ENCODE results near the gene DLG2.

The DLG2 gene

DNA sequence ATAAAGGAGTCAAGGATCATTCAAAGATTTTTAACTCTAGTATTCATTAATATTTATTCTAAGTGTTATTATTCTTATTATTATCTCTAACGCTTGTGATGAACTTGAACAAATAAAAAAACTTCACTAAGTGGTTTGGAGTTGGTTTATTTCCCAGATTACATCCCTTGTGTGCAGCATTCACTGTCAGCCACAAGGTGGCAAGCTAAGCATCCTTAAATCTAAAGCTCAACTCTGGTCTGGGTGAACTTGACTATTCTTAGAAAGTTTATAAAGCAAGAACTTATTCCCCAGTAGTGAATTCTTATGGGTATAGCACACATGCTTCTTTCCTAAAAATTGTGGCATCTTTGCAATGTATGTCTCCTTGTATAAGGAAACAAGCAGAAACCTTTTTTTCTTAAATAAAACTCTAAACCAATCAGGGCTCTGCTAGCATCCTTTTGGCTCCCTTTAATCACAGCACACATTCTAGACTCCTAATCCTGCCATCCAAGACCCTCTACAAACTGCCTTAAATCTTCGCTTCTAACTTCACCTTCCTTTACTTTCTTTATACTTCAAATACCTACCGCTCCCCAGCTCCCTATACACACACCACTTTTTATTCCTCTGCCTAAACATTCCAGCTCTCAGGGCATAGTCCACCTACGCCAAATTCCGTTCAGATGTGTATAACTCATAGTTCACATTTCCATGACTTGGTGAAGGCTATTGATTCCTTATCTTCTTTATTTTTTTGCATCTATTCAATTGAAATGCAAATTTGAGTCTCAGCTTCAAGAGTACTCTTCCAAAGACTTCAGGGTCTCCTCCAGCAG is 1068.8 kb downstream of the DLG2 start:
- DNase-seq (ENCODE audit: low read depth), result peak; percentile 36

DNA sequence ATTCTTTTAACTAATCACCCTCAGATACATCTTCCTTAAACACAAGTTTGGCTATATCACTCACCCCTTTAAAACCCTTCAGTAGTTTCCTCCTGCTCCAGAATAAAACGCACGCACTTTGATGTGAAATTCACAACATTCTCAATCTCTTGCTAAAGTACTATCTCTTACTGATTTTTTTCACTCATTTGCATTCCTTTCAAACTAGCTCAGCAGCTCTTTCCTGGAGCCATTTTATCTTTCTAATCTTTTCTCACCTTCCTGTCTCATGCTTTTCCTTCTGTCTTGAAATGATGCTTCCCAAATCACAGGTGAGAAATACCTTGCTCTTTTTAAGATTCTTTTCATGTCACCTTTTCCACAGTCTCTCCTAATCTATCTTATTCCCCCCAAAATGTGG is 1074.4 kb downstream of the DLG2 start:
- no peak for DNase-seq (ENCODE audit: low read depth)

DNA sequence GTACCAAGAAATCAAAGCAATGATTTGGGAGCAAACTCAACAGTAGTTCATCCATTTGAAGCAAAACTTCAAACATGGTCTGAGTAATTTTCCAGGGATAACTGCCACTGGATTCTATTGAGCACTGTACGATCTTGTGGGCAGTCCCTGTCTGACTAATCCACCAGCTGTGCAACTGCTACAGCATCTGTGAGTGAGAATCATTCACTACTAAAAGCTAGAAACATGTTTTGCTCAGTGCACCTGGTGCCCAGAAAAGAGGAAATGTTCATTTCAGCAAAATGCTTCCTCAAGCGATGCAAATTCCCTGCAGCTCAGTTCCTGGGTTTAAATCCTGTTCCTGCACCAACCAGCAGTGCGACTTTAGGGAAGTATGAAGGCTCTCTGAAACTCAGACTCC is 1077.9 kb downstream of the DLG2 start:
- no peak for DNase-seq (ENCODE audit: low read depth)

DNA sequence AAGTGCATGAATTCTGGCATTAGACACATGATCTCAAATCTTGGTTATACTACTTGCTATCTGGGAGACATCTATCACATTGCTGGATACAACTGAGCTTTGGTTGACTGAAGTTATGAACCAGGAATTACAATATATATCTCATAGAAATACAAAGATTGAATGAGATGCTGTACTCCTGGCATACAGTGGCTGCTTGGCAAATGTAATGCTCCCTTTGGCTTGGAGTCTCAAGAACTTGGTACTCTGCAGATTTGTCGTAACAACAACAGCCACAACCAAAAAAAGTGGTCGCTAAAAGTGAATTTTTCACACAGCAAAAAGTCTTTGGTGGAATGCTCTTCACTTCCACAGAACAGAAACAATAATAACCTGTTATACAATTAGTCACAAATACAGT is 1082.6 kb downstream of the DLG2 start:
- no peak for DNase-seq (ENCODE audit: low read depth)

DNA sequence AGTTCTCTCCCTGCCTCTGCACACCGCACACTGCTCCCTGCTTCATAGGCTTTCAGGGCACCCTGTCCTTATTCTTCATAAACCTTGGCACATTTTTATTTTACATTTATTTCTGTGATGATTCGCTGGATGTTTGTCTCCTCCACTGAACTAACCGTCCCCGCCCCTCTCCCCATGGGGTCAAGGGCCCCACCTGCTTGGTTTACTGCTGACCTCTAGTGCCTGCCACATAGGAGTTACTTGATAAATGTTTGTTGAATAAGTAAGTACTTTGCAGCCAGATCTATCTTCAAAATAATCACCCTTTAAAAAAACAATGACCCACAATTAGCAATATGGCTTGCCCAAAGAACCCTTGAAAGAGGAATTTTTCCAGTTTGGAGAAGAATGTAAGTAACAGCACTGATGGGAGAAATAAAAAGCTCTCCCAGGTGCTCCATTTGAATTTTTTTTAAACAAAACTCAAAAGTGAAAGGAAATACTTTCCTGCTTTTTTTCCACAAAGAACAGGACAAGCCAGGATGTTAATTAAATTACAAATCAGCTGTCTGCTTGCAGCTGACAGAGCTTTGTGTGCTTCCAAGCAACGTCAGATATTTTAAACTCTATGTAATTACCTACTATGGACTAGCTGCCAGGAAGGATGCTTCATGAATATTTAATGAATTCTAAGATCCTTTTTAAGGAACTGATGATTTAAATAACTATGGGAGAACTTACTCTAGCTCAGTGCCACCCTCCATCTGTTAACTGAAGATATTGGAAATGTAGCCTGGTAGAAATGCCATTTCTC is 1083.6 kb downstream of the DLG2 start:
- DNase-seq (ENCODE audit: low read depth), result no peak

DNA sequence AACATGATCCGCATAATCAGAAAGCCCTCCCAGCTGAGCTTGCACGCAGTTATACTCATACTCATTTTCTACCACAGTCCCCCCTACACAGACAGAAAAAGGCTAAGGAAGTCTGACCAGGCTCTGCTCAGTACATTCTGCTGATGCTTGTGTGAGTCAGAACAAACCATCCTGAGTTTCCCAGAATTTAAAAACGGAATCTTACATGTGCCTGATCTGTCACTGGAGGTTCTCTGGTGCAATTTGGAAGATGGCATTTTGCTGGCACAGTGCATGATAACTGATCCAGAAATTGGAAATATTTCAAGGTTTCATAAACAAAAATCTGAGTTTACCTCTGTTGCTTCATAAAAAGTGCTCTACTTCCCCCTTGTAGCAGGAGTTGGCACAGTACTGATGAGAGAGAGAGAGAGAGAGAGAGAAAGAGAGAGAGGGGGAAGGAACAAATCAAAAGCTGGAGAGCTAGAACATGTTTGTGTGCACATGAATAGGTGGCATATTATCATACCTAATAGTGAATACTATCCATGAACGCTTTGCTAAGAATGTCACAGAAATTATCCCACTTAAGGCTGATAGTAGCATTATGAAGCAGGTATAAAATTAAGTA is 1085.3 kb downstream of the DLG2 start:
- no peak for DNase-seq (ENCODE audit: low read depth)

DNA sequence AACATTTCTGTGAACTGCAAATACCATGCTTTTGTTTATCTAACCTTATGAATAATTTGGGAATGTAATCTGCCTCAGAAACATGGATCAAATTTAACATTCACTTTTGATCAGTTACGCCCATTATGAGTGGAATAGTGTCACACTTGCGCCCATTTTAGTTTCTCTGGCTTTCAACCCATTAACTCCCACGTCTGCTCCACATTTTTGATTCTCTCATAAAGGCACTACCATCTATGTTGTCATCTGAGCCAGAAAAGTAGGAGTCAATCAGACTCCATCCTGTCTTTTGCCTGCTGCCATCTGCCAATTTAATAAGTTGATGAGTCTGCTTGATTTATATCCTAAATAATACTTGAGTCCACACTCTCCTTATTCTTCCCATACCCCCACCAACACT is 1090.7 kb downstream of the DLG2 start:
- DNase-seq (ENCODE audit: low read depth), result no peak

DNA sequence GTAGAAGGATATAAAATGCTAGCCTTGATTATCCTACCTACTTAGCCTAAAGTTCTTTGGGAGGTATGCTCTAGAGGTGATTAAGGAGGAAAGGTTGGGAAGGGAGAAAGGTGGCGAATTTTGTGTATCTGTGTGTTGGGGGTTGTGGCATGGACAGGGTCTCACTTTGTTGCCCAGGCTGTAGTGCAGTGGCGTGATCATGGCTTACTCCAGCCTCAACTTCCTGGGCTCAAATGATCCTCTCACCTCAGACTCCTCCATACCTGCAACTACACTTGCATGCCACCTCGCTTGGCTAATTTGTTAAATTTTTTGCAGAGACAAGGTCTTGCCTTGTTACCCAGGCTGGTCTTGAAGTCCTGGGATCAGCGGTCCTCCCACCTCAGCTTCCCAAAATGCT is 1094.8 kb downstream of the DLG2 start:
- no peak for DNase-seq (ENCODE audit: low read depth)

DNA sequence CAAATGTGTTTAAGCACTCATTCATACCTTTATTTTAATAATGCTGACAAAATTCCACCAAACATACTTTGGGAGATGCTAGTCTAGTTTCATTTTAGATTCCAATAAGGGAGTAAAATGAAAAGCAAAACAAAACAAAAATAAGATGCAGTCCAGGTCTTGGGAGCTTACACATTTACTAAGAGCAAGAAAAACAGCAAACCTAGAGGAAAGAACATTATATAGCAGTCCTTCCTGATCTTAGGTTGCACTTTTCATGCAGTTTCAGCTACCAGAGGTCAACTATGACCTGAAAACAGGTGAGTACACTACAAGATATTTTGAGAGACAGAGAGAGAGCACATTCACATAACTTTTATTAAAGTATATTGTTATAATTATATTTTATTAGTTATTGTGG is 1100.9 kb downstream of the DLG2 start:
- no peak for DNase-seq (ENCODE audit: low read depth)

DNA sequence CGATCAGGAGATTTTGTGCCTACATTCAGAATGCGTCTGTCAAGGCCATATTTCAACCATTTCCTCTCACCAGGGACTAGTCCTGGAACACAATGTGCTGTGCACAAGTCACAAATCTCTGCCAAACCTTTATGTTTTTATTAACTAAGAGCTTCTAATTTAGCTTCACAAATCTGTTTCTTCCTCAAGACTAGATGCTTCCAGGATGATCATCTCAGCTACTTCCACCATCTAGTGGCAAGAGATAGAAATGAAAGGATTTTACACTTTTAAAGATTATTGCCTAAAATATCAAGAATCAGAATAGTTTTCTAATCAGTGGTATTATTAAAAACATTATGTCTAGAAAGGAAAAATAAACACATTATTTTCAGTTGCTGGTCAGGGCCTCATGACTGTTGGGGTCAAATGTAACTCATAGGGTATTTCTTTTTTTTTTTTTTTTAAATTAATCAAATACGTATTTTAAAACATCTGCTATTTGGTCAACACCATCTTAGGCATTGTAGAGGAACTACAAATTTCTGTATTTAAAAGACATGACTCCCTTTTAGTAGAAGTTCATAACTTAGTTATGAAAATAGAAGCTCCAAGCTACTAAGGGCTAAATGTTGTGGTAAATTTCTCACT is 1102.6 kb downstream of the DLG2 start:
- no peak for DNase-seq (ENCODE audit: low read depth)

DNA sequence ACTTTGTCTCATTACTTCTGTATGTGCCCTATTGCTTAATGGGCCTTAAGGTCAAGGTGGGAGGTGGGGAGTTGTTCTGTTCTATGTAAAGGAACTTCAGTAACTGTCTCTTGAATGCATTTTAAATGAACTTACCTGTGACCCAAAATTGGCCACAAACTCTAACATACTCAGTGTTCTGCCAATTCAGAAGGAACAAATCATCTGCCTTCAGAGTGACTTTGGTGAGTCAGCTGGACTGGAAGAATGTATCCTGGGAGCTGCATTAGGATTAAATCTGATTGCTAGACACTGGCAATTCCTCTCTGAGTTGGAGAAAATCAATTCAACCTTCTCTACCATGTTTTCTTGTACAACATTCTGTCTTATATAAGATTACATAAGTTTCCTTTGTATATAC is 1104.8 kb downstream of the DLG2 start:
- no peak for DNase-seq (ENCODE audit: low read depth)

DNA sequence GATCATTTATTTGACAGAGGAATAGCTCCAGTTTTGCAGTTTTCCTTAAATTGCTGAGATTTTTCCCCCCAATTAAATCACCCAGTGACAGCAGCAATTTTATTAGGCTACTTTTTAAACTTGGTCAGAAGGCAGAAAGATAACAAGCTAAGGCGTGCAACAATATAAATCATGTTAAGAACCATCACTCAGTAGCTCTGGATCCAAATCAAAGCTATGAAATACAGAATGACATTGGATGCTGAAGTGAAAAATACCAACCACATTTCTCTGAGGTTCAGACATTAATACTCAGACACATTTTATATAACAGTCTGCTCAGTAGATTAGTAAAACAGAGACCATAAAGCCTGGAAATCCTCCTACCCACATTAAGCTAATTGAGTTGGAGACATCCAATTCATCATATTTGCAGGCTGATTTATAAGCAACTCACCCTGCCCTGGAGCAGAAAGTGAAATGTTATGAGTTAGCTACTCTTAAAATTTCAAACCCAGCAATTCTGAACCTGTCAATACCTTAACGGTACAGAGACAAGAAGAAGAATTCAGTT is 1108.4 kb downstream of the DLG2 start:
- DNase-seq (ENCODE audit: low read depth), result no peak

DNA sequence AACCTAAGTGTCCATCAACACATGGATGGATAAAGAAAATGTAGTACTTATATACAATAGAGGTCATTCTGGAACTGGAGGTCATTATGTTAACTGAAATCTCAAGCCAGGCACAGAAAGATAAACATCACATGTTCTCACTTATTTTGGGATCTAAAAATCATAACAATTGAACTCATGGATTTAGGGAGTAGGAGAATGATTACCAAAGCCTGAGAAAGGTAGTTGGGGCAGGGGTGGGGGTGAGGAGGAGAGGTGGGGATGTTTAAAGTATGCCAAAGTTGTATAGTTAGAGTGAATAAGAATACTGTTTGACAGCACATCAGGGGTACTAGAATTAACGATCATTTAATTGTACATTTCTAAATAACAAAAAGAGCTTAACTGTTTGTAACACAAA is 1112.7 kb downstream of the DLG2 start:
- DNase-seq (ENCODE audit: low read depth), result no peak

DNA sequence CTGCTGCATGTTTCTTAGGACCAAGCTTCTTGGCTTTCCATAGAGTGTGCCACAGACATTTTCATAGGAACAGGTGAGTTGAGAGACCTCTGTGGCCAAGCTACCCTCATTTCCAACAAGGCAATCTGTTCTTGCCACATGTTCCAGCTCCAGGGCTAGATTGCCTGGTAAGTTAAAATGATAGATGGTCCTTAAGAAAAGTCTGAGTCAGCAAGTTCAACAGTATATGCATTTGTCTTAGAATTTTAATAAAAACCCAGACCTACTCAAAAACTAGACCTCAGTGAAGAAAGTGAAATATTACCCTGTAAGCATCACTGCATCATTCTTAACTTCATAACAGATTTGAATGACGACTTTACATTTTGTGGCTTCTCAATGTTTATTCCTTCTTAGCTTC is 1123.6 kb downstream of the DLG2 start:
- DNase-seq (ENCODE audit: low read depth), result no peak

DNA sequence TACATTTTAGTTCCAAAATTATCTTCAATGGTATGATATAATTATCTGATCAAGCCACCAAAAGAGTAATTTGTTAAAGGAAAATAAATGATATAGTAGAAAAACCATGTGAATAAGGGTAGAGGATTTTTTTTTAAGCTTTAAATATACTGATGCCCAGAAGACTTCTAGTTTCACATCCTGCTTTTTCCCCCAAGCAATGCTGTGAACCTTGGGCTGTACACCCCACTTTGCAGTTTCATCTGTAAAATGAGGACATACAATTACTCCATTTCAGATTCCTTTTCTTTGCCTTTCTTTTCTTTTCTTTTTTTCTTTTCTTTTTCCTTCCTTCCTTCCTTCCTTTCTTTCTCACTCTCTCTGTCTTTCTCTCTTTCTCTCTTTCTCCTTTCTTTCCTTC is 1125.4 kb downstream of the DLG2 start:
- no peak for DNase-seq (ENCODE audit: low read depth)

DNA sequence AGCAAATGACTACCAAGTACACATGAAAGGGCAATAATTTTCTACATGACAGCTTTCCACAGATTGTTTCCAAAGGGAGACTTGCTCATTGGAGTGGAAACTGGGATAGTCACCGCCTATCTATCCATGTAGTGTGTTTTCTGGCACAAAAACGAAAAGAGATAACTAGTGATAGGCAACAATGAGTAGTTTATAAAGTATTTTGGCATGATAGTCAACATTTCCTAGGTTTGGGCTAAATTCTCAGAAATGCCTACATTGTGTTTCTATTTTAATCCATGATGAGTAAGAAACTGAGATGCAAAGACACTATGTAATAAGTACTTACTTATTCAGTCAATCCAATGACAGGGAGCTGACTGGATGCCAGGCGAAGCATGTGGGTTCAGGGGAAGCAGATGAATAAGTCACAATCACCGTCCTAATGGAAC is 1129.1 kb downstream of the DLG2 start:
- no peak for DNase-seq (ENCODE audit: low read depth)

DNA sequence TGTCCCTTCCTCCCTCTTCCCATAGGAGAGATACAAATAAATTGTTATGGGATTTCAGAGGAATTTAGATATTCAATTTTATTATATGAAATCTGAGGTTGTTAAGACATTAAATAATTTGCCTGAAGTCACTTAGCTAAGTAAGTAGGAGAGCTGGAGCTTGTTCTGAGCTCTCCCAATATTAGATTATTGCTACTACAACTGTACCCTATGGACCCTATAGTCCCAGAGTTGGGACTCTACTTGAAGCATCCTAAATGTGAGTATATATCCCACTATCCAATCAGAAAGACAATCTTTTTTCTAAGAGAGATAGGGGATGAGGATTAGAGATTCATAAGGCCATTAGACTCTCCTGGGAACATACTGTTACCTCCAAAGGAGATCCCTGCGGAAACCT is 1130.0 kb downstream of the DLG2 start:
- no peak for DNase-seq (ENCODE audit: low read depth)

DNA sequence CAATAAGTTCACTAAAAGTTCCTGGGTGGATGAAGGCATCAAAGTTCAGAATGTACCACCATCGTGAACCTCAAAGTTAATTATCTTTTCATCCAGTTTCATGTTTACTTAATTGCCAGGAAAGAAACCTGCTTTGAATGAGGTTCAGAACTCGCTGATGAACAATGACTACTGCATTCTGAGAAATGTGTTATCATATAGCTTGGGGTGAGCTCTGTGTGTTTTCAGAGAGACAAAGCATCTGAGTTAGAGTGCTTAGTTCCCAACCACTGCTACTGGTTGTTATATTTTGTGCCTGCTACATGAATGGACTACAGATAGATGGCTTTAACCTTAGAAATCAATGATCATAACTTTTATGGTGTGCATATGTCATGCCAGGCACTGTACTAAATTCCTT is 1131.0 kb downstream of the DLG2 start:
- no peak for DNase-seq (ENCODE audit: low read depth)

DNA sequence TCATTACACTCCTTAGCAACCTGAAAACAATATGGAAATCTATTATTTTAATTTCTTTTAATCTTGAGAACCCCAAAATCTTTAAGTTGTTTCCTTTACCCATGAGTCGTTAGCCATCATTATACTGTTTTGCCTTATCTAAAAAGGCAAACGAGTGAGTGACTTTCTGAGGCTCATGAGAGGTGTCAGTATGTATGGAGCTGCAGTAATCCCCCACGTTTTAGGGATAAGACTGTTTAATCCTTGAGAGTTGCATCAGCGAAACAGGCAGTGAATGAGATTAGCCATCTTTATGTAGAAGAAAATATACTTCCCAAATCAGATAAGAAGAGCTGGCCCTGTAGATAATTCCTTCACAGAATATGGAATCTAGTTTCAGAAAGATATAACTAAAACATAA is 1147.0 kb downstream of the DLG2 start:
- no peak for DNase-seq (ENCODE audit: low read depth)

DNA sequence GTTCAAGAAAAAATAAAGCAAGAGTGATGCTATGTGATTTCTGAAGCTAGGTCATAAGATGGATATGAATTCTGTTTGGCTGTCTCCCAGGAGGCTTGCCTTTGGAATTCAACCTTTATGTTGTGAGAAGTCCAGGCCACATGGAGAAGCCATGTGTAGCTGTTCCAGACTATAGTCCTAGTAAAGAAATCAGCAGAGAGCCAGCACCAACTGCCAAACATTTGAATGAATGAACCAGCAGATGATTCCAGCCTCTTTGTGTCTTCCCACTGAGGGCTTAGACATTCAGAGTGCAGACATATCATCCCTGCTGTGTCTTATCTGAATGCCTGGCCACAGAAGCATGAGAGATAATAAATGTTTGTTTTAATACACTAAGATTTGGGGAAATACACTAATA is 1150.6 kb downstream of the DLG2 start:
- DNase-seq (ENCODE audit: low read depth), result no peak

DNA sequence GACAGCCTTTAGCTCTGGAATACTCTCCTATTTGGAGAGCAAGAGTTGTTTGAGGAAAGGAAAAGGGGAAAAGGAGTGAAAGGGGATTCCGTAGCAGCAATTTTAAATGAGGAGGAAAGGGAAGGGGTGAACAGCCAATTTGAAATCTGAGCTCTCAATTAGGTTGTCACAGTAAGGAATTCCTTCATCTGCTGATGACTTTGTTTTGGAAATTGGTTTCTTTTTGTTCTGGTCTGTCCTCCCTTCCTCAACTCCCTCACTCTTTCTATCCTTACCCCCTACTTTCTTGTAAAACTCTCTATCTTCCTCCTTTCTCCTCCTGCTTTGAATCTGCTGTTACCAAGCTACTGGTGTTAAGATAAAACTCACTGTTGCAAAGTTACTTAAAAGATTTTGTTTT is 1155.6 kb downstream of the DLG2 start:
- no peak for DNase-seq (ENCODE audit: low read depth)

DNA sequence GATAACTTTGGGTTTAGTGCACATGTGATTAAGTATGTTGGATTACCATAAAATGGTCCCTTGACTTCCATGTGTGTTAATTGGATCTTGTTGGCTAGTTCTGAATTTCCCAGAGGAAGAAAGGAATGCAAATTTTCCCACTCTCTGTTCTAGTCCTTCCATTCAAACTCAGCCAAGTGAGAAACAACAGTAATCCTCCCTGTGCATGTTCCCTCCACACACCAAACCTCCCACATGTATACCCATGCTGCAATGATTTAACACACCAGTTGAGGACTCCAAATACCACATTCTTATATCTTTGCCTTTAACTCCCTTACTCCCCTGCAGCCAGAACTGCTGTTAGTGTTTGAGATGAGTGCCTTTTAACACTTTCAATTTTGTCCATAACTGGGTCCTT is 1158.9 kb downstream of the DLG2 start:
- no peak for DNase-seq (ENCODE audit: low read depth)
